Measurements from ENCODE around the gene ABHD6. TPM values are rescaled to one million over a fixed set of nuclear protein-coding genes. Genes with fewer than 3 reads are reported as not detected.

ABHD6 gene
- total and polyA plus RNA-seq, 4 donors: 5.2 to 14.1 (median 10.7) TPM

- H3K9ac ChIP-seq (ENCODE audit: insufficient read depth in 1 of 2, low read length in 2 of 2): no peak overlapping the region
- H3K9me3 ChIP-seq (ENCODE audit: control insufficient read depth in 4 of 4, insufficient read depth in 3 of 4, low read length in 3 of 4): no peaks in the 10 kb centered on the region
- H3K27me3 ChIP-seq (ENCODE audit: control insufficient read depth in 3 of 3, insufficient read depth in 3 of 3, low read length in 2 of 3): peaks cover 0 to 10% (median 2%) of the 10 kb centered on the region in 3 donors
- H3K36me3 ChIP-seq (ENCODE audit: control insufficient read depth in 4 of 4, insufficient read depth in 4 of 4, low read length in 4 of 4): no peaks in the 10 kb centered on the region
- 69 to 70% methylated on average over 10 of the region's 10 CpGs for WGBS, 2 donors
- H3K4me1 ChIP-seq (ENCODE audit: control insufficient read depth in 5 of 5, insufficient read depth in 5 of 5, low read length in 5 of 5): peaks cover 0 to 8% (median 3%) of the 10 kb centered on the region in 5 donors
- TF ChIP-seq CTCF (IDR thresholded peaks at IDR 0.05; ENCODE audit: control extremely low read depth, extremely low read depth): no peak
- no peak overlapping the region for H3K27ac ChIP-seq (ENCODE audit: low read depth in 1 of 2, low read length in 1 of 2)
- DNase-seq (no peak), ATAC-seq (ENCODE audit: insufficient read depth, low FRiP score) (no peak)
- H3K4me3 ChIP-seq: no peak overlapping the region
Observed at GRCh38 chr3:58215317-58216025, 22.1 kb upstream of the ABHD6 start.

GRCh38 chr3:58216496-58217195 is 20.9 kb upstream of the ABHD6 start:
- DNase-seq: no peak
- no peak for TF ChIP-seq CTCF (IDR thresholded peaks at IDR 0.05; ENCODE audit: control extremely low read depth, extremely low read depth)
- ATAC-seq (ENCODE audit: insufficient read depth, low FRiP score): no peak
- H3K27me3 ChIP-seq (ENCODE audit: control insufficient read depth in 3 of 3, insufficient read depth in 3 of 3, low read length in 2 of 3): peaks cover 0 to 10% (median 2%) of the 10 kb centered on the region in 3 donors
- no peak overlapping the region for H3K4me3 ChIP-seq
- peaks cover 0 to 8% (median 3%) of the 10 kb centered on the region in 5 donors for H3K4me1 ChIP-seq (ENCODE audit: control insufficient read depth in 5 of 5, insufficient read depth in 5 of 5, low read length in 5 of 5)
- H3K9me3 ChIP-seq (ENCODE audit: control insufficient read depth in 4 of 4, insufficient read depth in 3 of 4, low read length in 3 of 4): no peaks in the 10 kb centered on the region
- no peaks in the 10 kb centered on the region for H3K36me3 ChIP-seq (ENCODE audit: control insufficient read depth in 4 of 4, insufficient read depth in 4 of 4, low read length in 4 of 4)
- H3K27ac ChIP-seq (ENCODE audit: low read depth in 1 of 2, low read length in 1 of 2): no peak overlapping the region
- H3K9ac ChIP-seq (ENCODE audit: insufficient read depth in 1 of 2, low read length in 2 of 2): no peak overlapping the region
- WGBS, 2 donors: 80 to 87% methylated on average over 10 of the region's 10 CpGs

GRCh38 chr3:58217209-58217811 is 20.3 kb upstream of the ABHD6 start:
- Histone ChIP-seq H3K27ac (ENCODE audit: low read depth in 1 of 2, low read length in 1 of 2) (peak overlapping the region in 1 of 2 donors; percentile 1), H3K36me3 (ENCODE audit: control insufficient read depth in 4 of 4, insufficient read depth in 4 of 4, low read length in 4 of 4) (no peaks in the 10 kb centered on the region), H3K9me3 (ENCODE audit: control insufficient read depth in 4 of 4, insufficient read depth in 3 of 4, low read length in 3 of 4) (no peaks in the 10 kb centered on the region), H3K27me3 (ENCODE audit: control insufficient read depth in 3 of 3, insufficient read depth in 3 of 3, low read length in 2 of 3) (peaks cover 0 to 10% (median 2%) of the 10 kb centered on the region in 3 donors), H3K9ac (ENCODE audit: insufficient read depth in 1 of 2, low read length in 2 of 2) (peak overlapping the region in 1 of 2 donors; percentile 19), H3K4me3 (no peak overlapping the region), H3K4me1 (ENCODE audit: control insufficient read depth in 5 of 5, insufficient read depth in 5 of 5, low read length in 5 of 5) (peaks cover 0 to 8% (median 3%) of the 10 kb centered on the region in 5 donors)
- TF ChIP-seq CTCF (IDR thresholded peaks at IDR 0.05; ENCODE audit: control extremely low read depth, extremely low read depth): peak; percentile 77
- WGBS, 2 donors: 5 to 12% methylated on average over 15 of the region's 15 CpGs
- ATAC-seq (ENCODE audit: insufficient read depth, low FRiP score) (peak; percentile 88), DNase-seq (peak; percentile 55 to 69 (median 57))
